Breast epithelium (tissue), 4 donors: Measurements from ENCODE around the gene GSK3A. TPM values are rescaled to one million over a fixed set of nuclear protein-coding genes. Genes with fewer than 3 reads are reported as not detected.
A peak's percentile ranks its signal among the peaks of the same experiment; 100 is the strongest.

ENCODE experiments used
- DNase-seq, 2 donors: peaks; one replicate each; pipeline ENCODE4 v3.0.0-alpha.2; 2019; ENCODE audit warnings: low spot score in 2 of 2
- H3K27ac ChIP-seq, 2 donors: fragments of 200-600 bp; sonication (generic) in 1 of 2; one replicate each; pipeline ENCODE4 v1.5.1; 2016 to 2019; ENCODE audit warnings: mild to moderate bottlenecking in 1 of 2
- H3K27me3 ChIP-seq, 2 donors: fragments of 200-600 bp; sonication (generic) in 1 of 2; one replicate each; pipeline versions ENCODE4 v1.5.1 to v1.6.0; 2017 to 2019; ENCODE audit warnings: control low read depth in 1 of 2, mild to moderate bottlenecking in 1 of 2
- H3K36me3 ChIP-seq: fragments of 200-600 bp; one replicate; pipeline ENCODE4 v1.5.1; 2019
- H3K4me1 ChIP-seq, 2 donors: fragments of 200-600 bp; sonication (generic); one replicate each; pipeline ENCODE4 v1.5.1; 2016 to 2019; ENCODE audit warnings: control low read depth in 1 of 2
- H3K4me3 ChIP-seq, 3 donors: fragments of 200-600 bp; sonication (generic); 1 replicate in 2 of 3; 2 replicates in 1 of 3; pipeline ENCODE4 v1.5.1; 2016 to 2019; ENCODE audit warnings: mild to moderate bottlenecking in 3 of 3, moderate library complexity in 2 of 3
- H3K9me3 ChIP-seq, 2 donors: fragments of 200-600 bp; sonication (generic) in 1 of 2; one replicate each; pipeline ENCODE4 v1.5.1; 2016 to 2019; ENCODE audit warnings: control low read depth in 1 of 2
- POLR2A ChIP-seq: fragments of 450-650 bp; IDR thresholded peaks from one replicate; pipeline ENCODE4 v1.6.1; 2016; ENCODE audit warnings: antibody characterized with exemption, mild to moderate bottlenecking, moderate library complexity
- POLR2AphosphoS5 ChIP-seq, 3 donors: sonication (generic); formaldehyde crosslinking; IDR thresholded peaks; one replicate each; pipeline ENCODE4 v1.6.1; 2017; ENCODE audit warnings: antibody characterized with exemption in 3 of 3
- intact Hi-C: fragments of 100-400 bp; cut with DNase I; formaldehyde crosslinking; loops from one replicate; pipeline ENCODE4 v1.15.1; 2023; ENCODE audit warnings: low total_unique reads
- total RNA-seq, 3 donors: library from RNA; depleted of rRNA; stranded (reverse); fragments of >200 nt; gene quantifications; one replicate each; pipeline ENCODE4 v1.1.0, GENCODE V29; 2016
- TF ChIP-seq, protein P1 (sequence below), 3 donors: fragments of 450-650 bp; IDR thresholded peaks; one replicate each; pipeline ENCODE4 v1.5.1; 2016 to 2017; ENCODE audit warnings: antibody characterized with exemption in 3 of 3, mild to moderate bottlenecking in 3 of 3, moderate library complexity in 3 of 3

Gene GSK3A
- total RNA-seq, 3 donors from 2014 or later, result 18.7 to 22.1 (median 19.8) TPM

DNA sequence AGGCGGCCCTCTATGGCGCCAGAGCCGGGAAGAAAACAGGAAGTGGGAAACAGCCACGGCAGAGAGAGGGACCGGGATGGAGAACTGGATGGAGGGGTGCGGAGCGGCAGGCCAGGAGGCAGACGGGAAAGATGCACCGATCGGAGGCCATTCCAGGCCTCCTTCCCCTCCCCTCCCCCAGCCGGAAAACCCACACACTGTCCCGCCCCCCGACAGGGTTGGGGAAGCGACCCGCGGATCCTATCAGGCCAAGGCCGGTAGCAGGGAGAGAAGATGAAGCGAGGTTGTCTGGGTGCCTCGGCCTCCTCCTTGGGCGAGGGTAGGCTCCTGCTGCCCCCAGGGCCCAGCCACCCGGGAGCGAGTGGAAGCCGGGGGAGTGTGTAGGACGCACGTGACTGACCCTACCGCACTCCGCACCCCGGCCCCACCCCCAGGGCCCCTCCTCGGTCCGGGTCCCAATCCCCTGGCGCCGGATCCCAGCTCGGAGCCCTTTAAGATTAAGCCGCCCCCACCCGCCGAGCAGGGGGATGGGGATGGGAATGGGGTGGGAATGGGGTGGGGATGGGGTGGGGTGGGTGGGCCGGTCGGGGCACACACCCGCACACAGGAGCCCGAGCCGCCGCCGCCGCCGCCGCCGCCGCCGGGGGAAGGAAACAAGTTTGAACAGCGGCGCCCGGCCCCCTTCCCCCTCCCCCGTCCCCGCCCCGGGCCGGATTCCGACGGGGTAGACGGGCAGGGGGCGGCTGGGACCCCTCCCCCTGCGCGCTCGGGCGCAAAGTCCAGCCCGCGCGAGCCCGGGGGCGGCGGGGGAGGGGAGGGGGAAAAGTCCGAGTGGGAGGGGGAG lies 11.1 kb upstream of the GSK3A start:
- peak in 1 of 2 donors; percentile 66 for DNase-seq
- TF ChIP-seq POLR2A, result peak; percentile 37
- peak in 2 of 3 donors; percentile 22 to 48 for TF ChIP-seq POLR2AphosphoS5 (IDR thresholded peaks at IDR 0.05)
- TF ChIP-seq, protein P1, sequence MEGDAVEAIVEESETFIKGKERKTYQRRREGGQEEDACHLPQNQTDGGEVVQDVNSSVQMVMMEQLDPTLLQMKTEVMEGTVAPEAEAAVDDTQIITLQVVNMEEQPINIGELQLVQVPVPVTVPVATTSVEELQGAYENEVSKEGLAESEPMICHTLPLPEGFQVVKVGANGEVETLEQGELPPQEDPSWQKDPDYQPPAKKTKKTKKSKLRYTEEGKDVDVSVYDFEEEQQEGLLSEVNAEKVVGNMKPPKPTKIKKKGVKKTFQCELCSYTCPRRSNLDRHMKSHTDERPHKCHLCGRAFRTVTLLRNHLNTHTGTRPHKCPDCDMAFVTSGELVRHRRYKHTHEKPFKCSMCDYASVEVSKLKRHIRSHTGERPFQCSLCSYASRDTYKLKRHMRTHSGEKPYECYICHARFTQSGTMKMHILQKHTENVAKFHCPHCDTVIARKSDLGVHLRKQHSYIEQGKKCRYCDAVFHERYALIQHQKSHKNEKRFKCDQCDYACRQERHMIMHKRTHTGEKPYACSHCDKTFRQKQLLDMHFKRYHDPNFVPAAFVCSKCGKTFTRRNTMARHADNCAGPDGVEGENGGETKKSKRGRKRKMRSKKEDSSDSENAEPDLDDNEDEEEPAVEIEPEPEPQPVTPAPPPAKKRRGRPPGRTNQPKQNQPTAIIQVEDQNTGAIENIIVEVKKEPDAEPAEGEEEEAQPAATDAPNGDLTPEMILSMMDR (IDR thresholded peaks at IDR 0.05), result no peak
- intact Hi-C loops, result no loop called here
- H3K9me3 ChIP-seq, result no peaks in the 10 kb centered on the region
- peak overlapping the region; percentile 100 for H3K27ac ChIP-seq
- no peaks in the 10 kb centered on the region for H3K36me3 ChIP-seq
- H3K4me3 ChIP-seq, result peak overlapping the region; percentile 88 to 99 (median 98)
- peaks cover 18 to 28% of the 10 kb centered on the region in 2 donors for H3K4me1 ChIP-seq
- no peaks in the 10 kb centered on the region for H3K27me3 ChIP-seq

DNA sequence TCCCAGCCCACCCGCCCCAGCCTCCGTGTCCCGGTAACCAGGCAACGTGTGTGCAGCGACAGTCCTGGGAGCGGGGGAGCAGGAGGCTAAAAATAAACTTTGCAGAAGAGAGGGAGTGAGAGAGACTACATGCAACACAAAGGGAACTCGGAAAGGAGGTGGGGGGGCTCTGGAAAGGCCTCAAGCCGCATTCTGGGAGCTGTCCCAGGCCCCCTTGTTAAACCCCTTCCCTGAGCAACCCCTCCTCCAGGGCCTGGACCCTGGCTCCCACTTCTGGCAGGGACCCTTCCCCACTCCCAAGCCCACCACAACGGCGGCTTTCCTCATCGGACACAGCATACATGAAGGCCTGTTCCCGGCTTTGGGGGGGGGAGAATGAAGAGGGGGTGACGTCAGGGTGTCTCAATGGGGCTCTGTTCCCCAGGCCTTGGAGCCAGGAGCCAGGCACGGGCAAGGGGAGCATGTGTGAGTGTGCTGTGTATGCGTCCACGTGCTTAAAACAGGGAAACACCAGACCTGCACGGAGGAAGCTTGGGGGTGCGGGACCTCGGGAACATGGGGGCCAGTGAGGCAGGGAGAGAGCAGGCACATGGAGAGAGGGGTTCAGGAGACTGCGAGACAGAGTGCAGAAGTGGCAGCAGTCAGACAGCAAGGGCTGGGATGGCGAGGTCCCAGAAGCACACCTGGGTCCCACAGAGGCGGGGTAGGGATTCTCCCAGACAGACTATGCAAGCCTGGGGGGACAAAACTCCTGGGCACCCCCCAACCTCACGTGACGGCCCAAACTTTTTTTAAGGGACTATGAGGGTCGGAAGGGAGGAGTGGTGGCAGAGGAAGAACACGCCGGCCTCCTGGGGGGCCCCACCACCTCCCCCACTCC lies 10.2 kb upstream of the GSK3A start:
- intact Hi-C loops, result no loop called here
- Histone ChIP-seq H3K36me3 (no peaks in the 10 kb centered on the region), H3K27me3 (no peaks in the 10 kb centered on the region), H3K9me3 (no peaks in the 10 kb centered on the region), H3K4me3 (peak overlapping the region; percentile 88 to 99 (median 98)), H3K4me1 (peaks cover 18 to 28% of the 10 kb centered on the region in 2 donors), H3K27ac (peak overlapping the region; percentile 100)
- TF ChIP-seq, protein P1 (IDR thresholded peaks at IDR 0.05), result no peak
- peak in 1 of 3 donors; percentile 11 for TF ChIP-seq POLR2AphosphoS5 (IDR thresholded peaks at IDR 0.05)
- DNase-seq, result peak in 1 of 2 donors; percentile 79

DNA sequence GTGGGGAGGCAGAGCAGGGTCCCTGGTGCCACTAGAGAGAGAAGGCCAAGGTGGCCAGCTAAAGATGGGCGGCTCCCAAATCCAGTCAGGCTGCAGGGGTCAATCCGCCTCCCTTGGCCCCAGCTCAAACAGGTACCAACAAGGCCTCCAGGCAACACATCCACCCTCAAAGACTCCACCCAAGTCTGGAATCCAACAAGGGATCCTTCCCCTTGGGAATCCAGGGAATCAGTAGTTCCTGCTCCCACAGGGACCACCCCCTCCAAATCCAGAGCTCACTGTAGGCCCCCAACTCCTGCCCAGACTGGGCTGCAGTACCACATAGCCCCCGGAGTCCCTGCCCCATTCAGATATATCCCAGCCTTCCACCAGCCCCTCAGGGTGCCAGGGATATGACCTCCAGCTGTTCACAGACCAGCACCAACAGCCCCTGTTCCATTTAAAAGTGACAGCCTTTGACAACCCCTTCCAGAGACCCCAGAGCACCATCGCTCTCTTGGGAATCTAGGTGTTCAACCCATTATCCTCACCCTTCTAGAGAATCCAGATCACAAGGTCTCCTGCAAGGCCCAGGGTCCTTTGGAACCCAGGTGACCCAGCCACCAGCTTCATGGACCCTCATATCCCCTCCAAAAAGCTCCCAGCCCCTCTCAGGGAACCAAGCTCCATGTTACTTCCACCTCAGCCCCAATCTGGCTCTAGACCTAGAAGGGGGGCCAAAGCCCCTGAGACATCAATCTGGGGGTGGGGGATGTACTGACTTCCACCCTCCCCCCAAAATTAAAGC lies 9.4 kb upstream of the GSK3A start:
- intact Hi-C loops, result no loop called here
- H3K27me3 ChIP-seq, result no peaks in the 10 kb centered on the region
- TF ChIP-seq, protein P1 (IDR thresholded peaks at IDR 0.05), result no peak
- TF ChIP-seq POLR2A (no peak), POLR2AphosphoS5 (IDR thresholded peaks at IDR 0.05) (no peak)
- H3K36me3 ChIP-seq, result no peaks in the 10 kb centered on the region
- DNase-seq, result peak in 1 of 2 donors; percentile 20
- no peaks in the 10 kb centered on the region for H3K9me3 ChIP-seq
- peak overlapping the region; percentile 100 for H3K27ac ChIP-seq
- H3K4me1 ChIP-seq, result peaks cover 16 to 28% of the 10 kb centered on the region in 2 donors
- H3K4me3 ChIP-seq, result peak overlapping the region; percentile 88 to 99 (median 98)

DNA sequence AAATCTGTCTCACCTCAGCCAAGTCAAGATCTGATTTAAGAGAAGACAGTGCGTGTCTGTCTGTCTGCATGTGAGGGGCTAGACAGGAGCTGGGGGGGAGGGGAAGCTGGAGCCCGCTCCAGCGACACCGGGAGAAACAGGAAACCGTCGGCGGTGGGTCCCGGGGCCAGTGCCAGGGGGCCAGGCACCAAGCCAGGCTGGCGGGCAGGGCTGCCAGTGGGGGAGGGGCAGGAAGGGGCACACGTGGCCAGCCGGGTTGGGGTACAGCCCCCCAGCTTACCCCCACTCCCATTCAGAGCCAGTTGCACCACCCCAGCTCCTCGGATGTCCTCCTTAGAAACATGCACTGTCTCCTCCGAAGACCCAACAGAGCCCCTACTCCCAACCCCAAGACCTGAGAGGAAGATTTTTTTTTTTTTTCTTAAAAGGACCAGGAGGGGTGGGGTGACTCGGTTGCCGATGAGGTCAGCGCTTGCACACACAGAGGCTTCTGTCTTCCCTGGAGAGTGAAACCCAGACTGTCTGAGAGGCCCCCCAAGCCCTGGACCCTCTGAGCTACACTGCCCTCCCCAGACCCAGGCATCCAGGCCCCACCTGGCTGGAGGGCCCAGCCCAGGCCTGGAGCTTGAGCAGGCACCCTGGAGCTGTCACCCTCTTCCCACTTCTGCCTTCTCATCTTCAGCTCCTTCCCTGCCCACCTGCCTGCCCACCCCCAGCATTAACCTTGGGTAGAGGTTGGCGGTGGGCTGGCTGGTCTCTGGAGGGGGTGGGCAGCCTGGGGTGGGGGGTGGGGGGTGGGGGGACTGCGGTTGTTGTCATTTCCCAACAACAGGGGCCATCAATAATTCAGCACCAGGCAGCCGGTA lies 8.5 kb upstream of the GSK3A start:
- peaks cover 14 to 28% of the 10 kb centered on the region in 2 donors for H3K4me1 ChIP-seq
- intact Hi-C loops, result no loop called here
- H3K36me3 ChIP-seq, result no peaks in the 10 kb centered on the region
- H3K9me3 ChIP-seq, result no peaks in the 10 kb centered on the region
- peak in 1 of 2 donors; percentile 23 for DNase-seq
- peak overlapping the region; percentile 100 for H3K27ac ChIP-seq
- peak overlapping the region; percentile 7 to 98 (median 20) for H3K4me3 ChIP-seq
- TF ChIP-seq POLR2AphosphoS5 (IDR thresholded peaks at IDR 0.05) (no peak), POLR2A (no peak)
- TF ChIP-seq, protein P1 (IDR thresholded peaks at IDR 0.05), result no peak
- H3K27me3 ChIP-seq, result no peaks in the 10 kb centered on the region
